CD4-positive, alpha-beta T cell treated with Interleukin-6 at 100 ng/mL for 8 hours (primary cell): ENCODE data around the gene ZNF646.

Source experiments
- DNase-seq: peaks from one replicate; pipeline ENCODE4 v3.0.0-alpha.2; 2020; ENCODE audit warnings: mixed read lengths, low spot score

The ZNF646 gene

GRCh38 chr16:31108035-31108793, 34.0 kb downstream of the ZNF646 start, which contains the start of gene BCKDK:
TSS of gene BCKDK (plus strand) at chr16:31108386. CDS start at chr16:31109224, 838 bp downstream.
- peak; percentile 59 for DNase-seq

GRCh38 chr16:31108794-31109558, 34.8 kb downstream of the ZNF646 start:
- DNase-seq: no peak

DNA sequence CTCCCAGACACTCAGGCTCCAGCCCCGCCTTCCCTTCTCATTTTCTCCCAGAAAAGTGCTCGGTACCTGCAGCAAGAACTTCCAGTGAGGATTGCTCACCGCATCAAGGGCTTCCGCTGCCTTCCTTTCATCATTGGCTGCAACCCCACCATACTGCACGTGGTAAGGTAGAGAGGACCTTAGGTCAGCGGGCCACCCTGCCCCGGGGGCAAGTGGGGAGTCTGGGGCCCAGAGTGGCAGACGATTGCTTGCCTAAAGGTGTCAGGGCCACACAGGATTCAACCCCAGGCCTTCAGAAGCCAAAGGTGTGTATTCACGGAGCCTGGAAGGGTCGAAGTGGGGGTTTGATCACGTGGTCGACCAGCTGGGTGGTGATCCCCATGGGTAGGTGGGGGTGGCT, 35.4 kb downstream of the ZNF646 start:
- DNase-seq: no peak

DNA sequence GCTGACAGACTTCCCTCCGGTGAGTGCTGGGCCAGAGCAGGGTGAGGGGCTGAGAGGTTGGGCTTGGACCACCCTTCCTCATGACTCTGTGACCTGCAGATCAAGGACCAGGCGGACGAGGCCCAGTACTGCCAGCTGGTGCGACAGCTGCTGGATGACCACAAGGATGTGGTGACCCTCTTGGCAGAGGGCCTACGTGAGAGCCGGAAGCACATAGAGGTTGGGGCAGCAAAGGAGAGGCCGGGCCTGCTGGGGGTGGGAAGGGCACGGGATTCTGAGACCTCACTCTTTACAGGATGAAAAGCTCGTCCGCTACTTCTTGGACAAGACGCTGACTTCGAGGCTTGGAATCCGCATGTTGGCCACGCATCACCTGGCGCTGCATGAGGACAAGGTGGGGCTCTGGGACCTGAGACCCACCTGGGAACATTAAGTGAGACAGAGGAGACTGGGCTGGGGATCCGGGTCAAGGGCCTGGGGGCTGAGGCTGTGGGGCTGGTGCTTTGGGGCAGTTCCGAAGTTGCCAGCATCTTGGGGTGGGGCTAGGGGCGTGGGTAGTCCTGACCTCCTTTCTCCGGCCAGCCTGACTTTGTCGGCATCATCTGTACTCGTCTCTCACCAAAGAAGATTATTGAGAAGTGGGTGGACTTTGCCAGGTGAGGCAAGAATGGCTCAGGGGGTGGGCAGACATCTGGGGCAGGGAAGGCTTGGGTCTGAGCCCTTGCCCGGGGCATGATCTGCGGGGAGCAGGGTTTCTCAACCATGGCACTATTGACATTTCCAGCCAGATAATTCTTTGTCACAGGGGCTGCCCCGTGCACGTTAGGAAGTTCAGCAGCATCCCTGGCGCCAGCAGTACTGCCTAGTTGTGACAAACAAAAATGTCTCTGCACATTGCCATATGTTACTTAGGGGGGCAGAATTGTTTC, 36.1 kb downstream of the ZNF646 start:
- no peak for DNase-seq

- no peak for DNase-seq
These were observed 37.8 kb downstream of the ZNF646 start for GRCh38 chr16:31111881-31112466.

GRCh38 chr16:31112711-31113110, 38.5 kb downstream of the ZNF646 start:
- no peak for DNase-seq

DNA sequence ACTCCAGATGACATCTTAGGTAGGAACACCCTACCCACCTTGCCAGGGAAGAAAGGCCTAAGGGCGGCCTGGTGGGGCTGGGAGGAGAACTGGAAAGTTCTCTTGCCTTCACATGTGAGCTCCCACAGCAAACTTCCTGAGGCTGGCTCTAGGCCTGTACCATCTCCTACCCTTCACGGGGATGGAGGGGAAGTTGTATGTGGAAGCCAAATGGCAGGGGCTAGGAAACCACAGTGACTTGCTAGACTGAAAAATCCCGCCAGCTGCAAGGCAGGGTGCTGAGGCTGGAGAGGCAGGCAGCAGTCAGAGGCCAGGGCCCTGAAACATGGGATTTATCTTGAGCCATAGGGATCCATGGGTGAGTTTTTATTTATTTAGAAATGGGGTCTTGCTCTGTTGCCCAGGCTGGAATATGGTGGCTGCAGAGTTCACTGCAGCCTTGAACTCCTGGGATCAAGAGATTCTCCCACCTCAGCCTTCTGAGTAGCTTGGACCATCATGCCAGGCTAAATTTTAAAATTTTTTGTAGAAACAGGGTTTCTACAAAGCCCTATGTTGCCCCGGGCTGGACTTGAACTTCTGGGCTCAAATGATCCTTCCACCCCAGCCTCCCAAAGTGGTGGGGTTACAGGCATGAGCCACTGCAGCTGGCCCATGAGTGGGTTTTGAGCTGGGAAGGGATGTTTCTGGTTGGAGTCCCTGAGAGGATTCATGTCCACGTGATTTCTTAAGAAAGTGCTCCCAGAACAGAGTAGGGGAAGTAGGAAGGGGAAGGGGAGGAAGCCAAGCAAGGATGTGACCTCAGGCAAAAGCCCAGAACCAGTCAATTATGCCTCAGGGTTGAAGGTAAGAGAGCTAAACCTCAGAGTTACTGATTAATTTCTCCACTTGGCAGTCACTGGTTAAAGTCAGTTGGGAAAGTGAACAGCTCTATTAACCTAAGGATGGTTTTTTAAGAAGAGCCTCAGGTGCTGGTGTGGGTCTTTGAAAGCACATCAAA, 39.2 kb downstream of the ZNF646 start:
- no peak for DNase-seq

- DNase-seq: no peak
These were observed 40.2 kb downstream of the ZNF646 start for GRCh38 chr16:31114468-31114867.

DNA sequence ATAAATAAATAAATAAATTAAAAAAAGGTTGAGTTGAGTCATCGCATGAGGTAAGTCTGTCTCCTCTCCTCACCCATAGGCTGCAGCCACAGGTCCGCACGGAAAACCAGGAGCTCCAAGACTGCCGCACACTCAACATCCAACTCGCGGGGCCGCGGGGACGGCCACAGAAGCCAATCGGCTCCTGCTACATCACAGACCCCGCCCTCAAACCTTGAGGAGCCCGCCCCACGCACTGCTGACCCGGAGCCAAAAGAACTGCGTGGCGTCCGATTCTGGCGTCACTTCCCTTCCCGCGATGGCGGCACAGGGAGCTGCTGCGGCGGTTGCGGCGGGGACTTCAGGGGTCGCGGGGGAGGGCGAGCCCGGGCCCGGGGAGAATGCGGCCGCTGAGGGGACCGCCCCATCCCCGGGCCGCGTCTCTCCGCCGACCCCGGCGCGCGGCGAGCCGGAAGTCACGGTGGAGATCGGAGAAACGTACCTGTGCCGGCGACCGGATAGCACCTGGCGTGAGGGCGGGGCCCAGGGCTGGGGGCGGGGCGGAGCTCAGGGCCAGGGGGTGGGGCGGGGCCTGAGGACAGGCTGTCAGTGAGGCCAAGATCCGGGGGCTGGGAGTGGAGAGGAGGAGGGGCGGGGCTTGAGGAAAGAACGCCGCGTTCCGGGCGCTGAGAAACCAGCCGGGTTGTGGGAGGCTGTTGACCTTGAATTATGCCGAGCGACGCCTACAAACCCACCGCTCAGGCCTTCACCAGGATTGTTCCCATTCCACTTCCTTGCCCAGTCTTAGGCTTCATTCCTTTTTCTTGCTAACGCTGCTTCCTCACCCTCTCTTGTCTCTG, 43.4 kb downstream of the ZNF646 start, which contains the start of gene KAT8:
KAT8 (plus strand) TSS at position 281 of the 839 bp plus-strand sequence; CDS start at position 299, 18 bp downstream.
- peak; percentile 98 for DNase-seq

DNA sequence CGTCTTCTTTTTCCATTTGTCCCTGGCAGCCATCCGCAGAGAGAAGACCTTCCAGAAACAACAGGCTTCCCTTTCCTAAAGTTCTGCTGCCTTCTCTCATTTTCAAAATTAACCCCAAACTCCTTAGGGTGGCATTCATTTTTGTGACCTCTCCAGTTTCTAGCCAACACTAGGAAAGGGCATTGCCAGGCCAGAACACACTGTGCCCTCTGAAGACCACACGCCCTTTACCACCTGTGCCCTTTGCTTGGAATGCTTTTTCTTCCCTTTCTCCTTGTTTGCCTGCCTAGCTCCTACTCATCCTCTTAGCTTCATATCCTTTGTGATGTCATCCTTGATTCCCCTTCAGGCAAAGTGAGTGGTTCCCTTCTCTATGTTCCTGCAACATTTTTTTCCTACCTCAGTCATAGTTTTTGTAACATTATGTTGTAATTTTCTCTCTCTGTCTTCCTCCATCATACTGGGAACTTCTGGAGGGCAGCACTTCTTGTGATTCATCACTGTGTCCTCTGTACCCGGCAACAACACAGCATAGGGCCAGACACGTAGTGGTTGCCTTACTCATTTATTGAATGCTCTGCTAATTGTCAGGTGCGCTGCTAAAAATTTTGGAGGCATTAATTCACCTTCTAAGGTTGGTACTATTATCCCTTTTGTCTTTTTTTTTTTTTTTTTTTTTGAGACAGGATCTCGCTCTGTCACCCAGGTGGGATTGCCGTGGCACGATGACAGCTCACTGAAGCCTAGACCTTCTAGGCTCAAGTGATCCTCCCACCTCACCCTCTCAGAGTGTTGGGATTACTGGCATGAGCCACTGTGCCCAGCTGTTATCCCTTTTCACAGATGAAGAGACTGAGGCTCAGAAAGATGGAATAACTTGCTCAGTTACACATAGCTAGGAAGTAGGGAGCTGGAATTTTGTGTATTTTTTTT, 44.3 kb downstream of the ZNF646 start:
- DNase-seq: no peak

- no peak for DNase-seq
These were observed 45.9 kb downstream of the ZNF646 start for GRCh38 chr16:31120129-31120528.

DNA sequence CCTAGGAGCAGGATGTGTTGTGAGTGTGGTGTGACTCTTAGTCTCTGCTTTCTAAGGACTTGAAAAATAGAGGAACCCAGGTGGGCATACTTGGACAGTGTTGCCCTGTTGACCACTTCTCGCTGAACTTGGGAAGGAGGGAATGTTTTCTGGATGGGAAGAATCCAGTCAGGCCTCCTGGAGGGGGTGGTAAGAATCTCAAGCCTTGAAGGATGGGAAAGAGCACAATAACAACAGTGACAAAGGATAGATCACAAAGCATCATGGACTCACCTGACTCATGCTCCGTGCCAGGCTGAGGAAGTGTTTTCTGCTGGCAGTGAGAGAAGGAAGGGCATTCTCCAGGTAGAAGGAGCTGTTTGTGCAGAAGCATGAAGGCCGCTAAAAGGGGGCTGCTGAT, 51.6 kb downstream of the ZNF646 start:
- no peak for DNase-seq

GRCh38 chr16:31127182-31127581, 53.0 kb downstream of the ZNF646 start:
- no peak for DNase-seq

DNA sequence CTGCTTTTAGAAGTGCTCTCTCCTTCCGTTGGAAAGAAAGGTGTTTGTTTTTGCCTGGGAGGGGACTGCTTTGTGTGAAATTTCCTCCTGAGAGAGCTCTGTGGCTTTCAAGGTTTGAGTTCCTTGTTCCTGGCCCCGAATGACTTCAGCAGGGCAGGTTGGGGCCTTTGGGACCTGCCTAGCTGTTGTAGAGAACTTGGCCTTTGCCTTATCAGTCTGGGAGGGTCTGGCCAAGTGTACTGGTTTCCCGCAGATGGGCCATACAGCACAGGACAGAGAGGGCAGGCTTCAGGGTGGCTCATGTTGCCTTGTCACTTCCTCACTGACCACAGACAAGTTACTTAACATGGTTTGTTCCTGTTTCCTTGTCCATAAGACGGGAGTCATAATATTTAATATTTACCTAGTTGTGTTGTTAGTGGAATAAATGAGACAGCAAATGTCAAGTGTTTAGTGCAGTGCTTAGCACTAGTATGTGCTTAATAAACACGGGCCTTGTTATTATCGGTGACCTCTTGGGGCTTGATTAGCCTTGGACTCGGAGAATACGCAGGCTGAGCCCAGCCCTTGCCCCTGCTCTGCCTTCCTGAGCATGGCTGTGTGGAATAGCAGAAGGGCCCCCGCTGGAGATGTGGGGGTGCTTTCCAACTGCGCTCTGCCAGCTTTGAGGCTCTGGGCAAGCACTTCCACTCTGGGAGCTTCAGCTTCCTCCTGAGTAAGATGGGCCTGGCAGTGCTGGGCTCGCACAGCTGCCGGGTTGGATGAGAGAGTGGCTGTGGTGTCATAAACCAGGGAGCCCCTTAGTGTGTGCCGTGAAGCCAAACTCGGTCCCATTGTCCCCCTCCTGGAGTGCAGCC, 54.7 kb downstream of the ZNF646 start:
- DNase-seq: no peak

- DNase-seq: no peak
These were observed 55.5 kb downstream of the ZNF646 start for GRCh38 chr16:31129568-31130335.

DNA sequence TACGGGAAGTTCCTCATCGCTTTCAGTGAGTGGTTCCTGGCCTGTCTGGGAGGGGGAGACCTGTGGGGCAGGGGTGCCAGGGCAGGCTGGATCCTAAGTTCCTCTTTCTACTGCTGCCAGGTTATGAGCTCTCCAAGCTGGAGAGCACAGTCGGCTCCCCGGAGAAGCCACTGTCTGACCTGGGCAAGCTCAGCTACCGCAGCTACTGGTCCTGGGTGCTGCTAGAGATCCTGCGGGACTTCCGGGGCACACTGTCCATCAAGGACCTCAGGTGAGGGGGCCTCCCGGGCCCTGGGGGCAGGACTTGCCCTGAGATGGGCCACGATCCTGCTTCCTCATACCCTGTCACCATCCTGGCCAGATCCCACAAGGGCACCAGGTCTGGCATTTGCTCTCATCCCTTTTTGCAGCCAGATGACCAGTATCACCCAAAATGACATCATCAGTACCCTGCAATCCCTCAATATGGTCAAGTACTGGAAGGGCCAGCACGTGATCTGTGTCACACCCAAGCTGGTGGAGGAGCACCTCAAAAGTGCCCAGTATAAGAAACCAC, 56.2 kb downstream of the ZNF646 start:
- no peak for DNase-seq
